ENCODE data around the gene DCXR. TPM values are rescaled to one million over a fixed set of nuclear protein-coding genes. Genes with fewer than 3 reads are reported as not detected.

Gene DCXR
- polyA plus RNA-seq, 3 donors, result 88.8 to 93.1 (median 90.3) TPM

DNA sequence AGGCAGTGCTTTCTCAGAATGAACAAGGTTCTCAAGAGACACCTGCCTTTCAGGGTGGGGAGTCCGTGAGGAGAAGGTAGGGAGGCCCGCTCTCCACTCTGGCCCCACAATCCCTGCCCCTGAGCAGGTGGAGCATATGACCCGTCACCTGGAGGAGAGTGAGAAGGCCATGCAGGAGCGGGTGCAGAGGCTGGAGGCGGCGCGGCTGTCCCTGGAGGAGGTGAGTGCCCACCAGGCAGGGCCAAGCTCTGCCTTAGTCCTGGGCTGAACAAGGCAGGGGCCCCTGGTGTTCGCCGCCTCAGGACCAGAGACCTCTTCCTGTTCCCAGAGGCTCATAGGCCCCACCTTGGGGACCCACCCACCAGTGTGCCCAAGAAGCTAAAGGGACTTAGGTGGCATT lies 8.5 kb downstream of the DCXR start:
- Mint-ChIP-seq H3K36me3 (peaks cover 12 to 38% of the 10 kb centered on the region in 2 donors), H3K4me1 (peaks cover 17% of the 10 kb centered on the region), H3K27ac (no peak overlapping the region), H3K4me3 (no peak overlapping the region), H3K9me3 (peaks cover 0 to 5% (median 0%) of the 10 kb centered on the region in 7 donors), H3K27me3 (ENCODE audit: low read depth in 3 of 3) (peaks cover 11 to 23% (median 13%) of the 10 kb centered on the region in 3 donors)
- intact Hi-C loops (cut with micrococcal nuclease), result loop anchor here in 1 of 2 donors (10.0 kb wide), 1 partner anchor 296 kb away; no protein-coding TSS in a partner anchor
- no peak overlapping the region for H3K4me3 ChIP-seq (replicated peaks in 1 of 3; ENCODE audit: low read depth in 2 of 3, low read length in 3 of 3)
- peaks cover 6 to 10% of the 10 kb centered on the region in 2 donors for H3K27me3 ChIP-seq (ENCODE audit: control insufficient read depth in 2 of 2, insufficient read depth in 2 of 2, low read length in 2 of 2)
- peaks cover 5% of the 10 kb centered on the region for H4K20me1 ChIP-seq (ENCODE audit: insufficient read depth, low read length)
- H3K4me2 ChIP-seq (replicated peaks; ENCODE audit: extremely low read depth, low read length, poor library complexity, severe bottlenecking), result no peak overlapping the region
- no peak for DNase-seq
- 98% methylated on average over 5 of the region's 9 CpGs for WGBS (ENCODE audit: insufficient coverage)
- H3K9ac ChIP-seq (ENCODE audit: insufficient read depth, low read length, poor library complexity, severe bottlenecking), result no peak overlapping the region
- H3K79me2 ChIP-seq (ENCODE audit: insufficient read depth, low read length), result peaks cover 3% of the 10 kb centered on the region
- H3K27ac ChIP-seq (ENCODE audit: low read depth in 1 of 2, low read length in 2 of 2), result no peak overlapping the region
- H2AFZ ChIP-seq (ENCODE audit: insufficient read depth, low read depth, low read length, poor library complexity, severe bottlenecking), result no peak overlapping the region
- H3K4me1 ChIP-seq (ENCODE audit: control insufficient read depth in 1 of 2, insufficient read depth in 2 of 2, low read length in 2 of 2), result peaks cover 23 to 38% of the 10 kb centered on the region in 2 donors
- no peaks in the 10 kb centered on the region for H3K9me3 ChIP-seq (replicated peaks in 1 of 2; ENCODE audit: control insufficient read depth in 1 of 2, insufficient read depth in 1 of 2, low read length in 2 of 2)
- TF ChIP-seq, protein P1, sequence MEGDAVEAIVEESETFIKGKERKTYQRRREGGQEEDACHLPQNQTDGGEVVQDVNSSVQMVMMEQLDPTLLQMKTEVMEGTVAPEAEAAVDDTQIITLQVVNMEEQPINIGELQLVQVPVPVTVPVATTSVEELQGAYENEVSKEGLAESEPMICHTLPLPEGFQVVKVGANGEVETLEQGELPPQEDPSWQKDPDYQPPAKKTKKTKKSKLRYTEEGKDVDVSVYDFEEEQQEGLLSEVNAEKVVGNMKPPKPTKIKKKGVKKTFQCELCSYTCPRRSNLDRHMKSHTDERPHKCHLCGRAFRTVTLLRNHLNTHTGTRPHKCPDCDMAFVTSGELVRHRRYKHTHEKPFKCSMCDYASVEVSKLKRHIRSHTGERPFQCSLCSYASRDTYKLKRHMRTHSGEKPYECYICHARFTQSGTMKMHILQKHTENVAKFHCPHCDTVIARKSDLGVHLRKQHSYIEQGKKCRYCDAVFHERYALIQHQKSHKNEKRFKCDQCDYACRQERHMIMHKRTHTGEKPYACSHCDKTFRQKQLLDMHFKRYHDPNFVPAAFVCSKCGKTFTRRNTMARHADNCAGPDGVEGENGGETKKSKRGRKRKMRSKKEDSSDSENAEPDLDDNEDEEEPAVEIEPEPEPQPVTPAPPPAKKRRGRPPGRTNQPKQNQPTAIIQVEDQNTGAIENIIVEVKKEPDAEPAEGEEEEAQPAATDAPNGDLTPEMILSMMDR (IDR thresholded peaks at IDR 0.05), result no peak
- peaks cover 0 to 4% of the 10 kb centered on the region in 2 donors for H3K36me3 ChIP-seq (replicated peaks in 1 of 2; ENCODE audit: control insufficient read depth in 1 of 2, insufficient read depth in 2 of 2, low read length in 2 of 2)

DNA sequence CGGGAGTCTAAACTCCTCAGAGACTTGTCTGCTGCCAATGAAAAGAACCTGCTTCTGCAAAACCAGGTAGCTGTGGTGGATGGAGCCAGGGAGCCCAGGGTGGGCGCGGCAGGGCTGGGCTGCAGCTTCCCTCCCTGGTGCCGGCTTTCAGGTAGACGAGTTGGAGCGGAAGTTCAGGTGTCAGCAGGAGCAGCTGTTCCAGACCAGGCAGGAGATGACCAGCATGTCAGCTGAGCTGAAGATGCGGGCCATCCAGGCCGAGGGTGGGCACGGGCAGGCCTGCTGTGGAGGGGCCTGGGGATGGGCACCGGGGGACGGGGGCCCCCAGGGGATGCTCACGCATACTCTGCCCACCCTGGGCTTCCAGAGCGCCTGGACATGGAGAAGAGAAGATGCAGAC lies 9.3 kb downstream of the DCXR start:
- no peaks in the 10 kb centered on the region for H3K9me3 ChIP-seq (replicated peaks in 1 of 2; ENCODE audit: control insufficient read depth in 1 of 2, insufficient read depth in 1 of 2, low read length in 2 of 2)
- no peak overlapping the region for H2AFZ ChIP-seq (ENCODE audit: insufficient read depth, low read depth, low read length, poor library complexity, severe bottlenecking)
- H3K79me2 ChIP-seq (ENCODE audit: insufficient read depth, low read length), result peaks cover 9% of the 10 kb centered on the region
- Mint-ChIP-seq H3K4me3 (no peak overlapping the region), H3K27me3 (ENCODE audit: low read depth in 3 of 3) (peaks cover 11 to 23% (median 13%) of the 10 kb centered on the region in 3 donors), H3K27ac (no peak overlapping the region), H3K36me3 (peaks cover 12 to 38% of the 10 kb centered on the region in 2 donors), H3K9me3 (peaks cover 0 to 5% (median 0%) of the 10 kb centered on the region in 7 donors), H3K4me1 (peaks cover 22% of the 10 kb centered on the region)
- H3K27me3 ChIP-seq (ENCODE audit: control insufficient read depth in 2 of 2, insufficient read depth in 2 of 2, low read length in 2 of 2), result peaks cover 6 to 10% of the 10 kb centered on the region in 2 donors
- intact Hi-C loops (cut with micrococcal nuclease), result loop anchor here in 1 of 2 donors (10.0 kb wide), 1 partner anchor 297 kb away; no protein-coding TSS in a partner anchor
- H3K36me3 ChIP-seq (replicated peaks in 1 of 2; ENCODE audit: control insufficient read depth in 1 of 2, insufficient read depth in 2 of 2, low read length in 2 of 2), result peaks cover 0 to 4% of the 10 kb centered on the region in 2 donors
- H3K4me3 ChIP-seq (replicated peaks in 1 of 3; ENCODE audit: low read depth in 2 of 3, low read length in 3 of 3), result no peak overlapping the region
- no peak overlapping the region for H3K27ac ChIP-seq (ENCODE audit: low read depth in 1 of 2, low read length in 2 of 2)
- TF ChIP-seq, protein P1 (IDR thresholded peaks at IDR 0.05), result no peak
- H4K20me1 ChIP-seq (ENCODE audit: insufficient read depth, low read length), result peaks cover 5% of the 10 kb centered on the region
- H3K4me2 ChIP-seq (replicated peaks; ENCODE audit: extremely low read depth, low read length, poor library complexity, severe bottlenecking), result no peak overlapping the region
- WGBS (ENCODE audit: insufficient coverage), result 99% methylated on average over 13 of the region's 13 CpGs
- no peak overlapping the region for H3K9ac ChIP-seq (ENCODE audit: insufficient read depth, low read length, poor library complexity, severe bottlenecking)
- peaks cover 29 to 45% of the 10 kb centered on the region in 2 donors for H3K4me1 ChIP-seq (ENCODE audit: control insufficient read depth in 1 of 2, insufficient read depth in 2 of 2, low read length in 2 of 2)
- DNase-seq, result no peak
